ENCODE data around the gene LBHD2.

The LBHD2 gene

GRCh38 chr14:103070263-103070885 is 13.6 kb upstream of the LBHD2 start:
- no peak for DNase-seq

DNA sequence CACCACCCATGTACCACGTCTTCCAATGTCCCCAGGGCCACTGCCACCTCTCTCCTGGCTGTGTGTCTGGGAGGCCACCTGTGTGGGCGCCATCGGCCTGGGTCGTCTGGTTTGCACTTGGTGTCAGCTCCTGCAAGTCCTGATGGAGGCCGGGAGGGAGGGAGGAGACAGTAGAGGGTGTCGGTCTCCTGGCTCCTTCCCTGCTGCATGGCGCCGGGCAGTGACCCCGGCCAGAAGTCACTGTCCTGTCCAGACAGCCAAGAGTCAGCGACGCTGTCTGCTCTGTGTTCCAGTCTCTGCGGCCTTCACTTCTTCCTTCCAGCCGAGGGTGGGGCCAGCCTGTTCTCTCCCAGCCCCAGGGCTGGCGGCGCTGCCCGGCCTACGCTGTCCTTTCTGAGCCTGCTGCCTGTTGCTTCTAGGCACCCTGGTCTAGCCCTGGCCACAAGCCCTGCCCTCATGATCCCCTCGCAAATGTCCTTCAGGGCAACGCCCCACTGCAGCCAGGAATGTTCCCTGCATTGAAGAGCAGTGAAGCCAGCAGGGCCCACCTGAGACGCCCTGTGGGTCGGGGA is 13.0 kb upstream of the LBHD2 start:
- DNase-seq, result no peak

- no peak for DNase-seq
These were observed 12.3 kb upstream of the LBHD2 start for GRCh38 chr14:103071544-103072251.

DNA sequence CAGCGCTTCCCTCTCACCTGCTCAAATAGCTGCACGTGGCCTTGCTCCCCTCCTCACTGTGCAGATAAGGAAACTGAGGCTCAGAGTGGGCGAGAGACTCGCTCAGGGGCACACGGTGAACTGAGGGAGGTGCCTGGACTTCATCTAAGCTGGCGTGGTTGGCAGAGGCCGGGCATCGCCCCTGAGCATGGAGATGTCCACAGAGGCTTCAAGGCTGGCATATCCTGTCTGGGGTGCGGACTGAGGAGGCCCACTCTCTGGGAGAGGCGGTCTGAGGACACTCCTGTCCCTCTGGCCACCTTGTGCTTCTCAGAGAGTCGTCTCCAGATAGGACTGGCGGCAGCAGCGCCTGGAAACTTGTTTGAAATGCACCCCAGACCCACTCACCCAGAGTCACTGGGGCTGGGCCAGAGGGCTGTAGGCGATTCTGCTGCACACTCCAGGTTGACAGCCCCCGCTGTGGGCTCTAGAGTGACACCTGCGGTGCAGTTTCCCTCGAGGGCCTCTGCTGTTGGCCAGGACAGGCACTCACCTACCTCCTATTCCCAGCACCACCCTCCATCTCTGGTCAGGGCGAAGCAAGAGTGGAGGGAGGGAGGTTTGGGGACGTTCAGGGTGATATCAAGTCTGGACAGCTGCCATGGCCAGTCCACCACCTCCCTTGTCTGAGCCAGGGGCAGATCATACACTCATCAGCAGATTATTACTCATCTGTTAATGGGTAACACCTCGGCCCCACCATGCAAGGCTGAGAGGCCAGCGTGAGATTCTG is 11.2 kb upstream of the LBHD2 start:
- DNase-seq, result no peak

- no peak for DNase-seq
These were observed 10.6 kb upstream of the LBHD2 start for GRCh38 chr14:103073367-103073875.

- DNase-seq, result no peak
These were observed 9.9 kb upstream of the LBHD2 start for GRCh38 chr14:103073876-103074728.

DNA sequence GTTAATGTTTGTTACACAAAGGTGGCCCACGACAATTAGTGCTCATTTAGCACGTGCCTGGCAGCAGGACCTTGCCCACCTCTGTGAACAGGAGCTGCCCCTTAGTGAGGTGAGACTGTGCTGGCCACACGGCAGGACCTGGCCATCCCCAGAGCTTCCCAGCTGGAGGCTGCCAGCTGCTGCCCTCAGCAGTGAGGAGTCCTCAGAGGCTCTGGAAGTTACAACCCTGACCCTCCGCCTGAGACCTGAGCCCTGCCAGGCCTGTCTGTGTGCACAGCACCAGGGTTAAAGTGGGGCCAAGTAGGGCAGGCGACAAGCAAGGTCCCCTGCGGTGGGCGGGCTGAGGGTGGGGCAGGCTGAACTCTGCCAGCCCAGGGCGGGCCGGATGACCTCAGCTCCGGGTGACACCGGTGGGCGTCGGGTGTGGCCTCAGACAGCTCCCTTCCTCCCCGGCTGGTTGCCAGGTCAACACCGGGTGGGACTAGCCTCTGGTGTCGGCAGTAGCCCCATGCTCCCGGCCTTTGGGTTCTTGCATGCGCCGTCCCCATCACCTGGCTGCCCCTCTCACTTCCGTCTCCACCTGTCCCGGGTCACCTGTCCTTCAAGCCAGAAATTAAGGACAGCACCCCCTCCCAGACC is 9.2 kb upstream of the LBHD2 start:
- no peak for DNase-seq

DNA sequence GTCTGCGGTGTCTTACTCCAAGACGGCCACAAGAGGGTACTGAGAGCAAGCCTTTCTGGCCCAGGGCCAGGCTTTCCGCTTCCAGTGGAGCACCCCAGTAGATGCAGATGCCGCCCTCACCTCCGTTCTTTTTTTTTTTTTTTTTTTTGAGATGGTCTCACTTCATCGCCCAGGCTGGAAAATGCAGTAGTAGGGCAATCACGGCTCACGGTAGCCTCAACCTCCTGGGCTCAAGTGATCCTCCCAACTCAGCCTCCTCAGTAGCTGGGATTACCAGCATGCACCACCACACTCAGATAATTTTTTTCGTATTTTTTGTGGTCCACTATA is 5.6 kb upstream of the LBHD2 start:
- DNase-seq, result no peak

DNA sequence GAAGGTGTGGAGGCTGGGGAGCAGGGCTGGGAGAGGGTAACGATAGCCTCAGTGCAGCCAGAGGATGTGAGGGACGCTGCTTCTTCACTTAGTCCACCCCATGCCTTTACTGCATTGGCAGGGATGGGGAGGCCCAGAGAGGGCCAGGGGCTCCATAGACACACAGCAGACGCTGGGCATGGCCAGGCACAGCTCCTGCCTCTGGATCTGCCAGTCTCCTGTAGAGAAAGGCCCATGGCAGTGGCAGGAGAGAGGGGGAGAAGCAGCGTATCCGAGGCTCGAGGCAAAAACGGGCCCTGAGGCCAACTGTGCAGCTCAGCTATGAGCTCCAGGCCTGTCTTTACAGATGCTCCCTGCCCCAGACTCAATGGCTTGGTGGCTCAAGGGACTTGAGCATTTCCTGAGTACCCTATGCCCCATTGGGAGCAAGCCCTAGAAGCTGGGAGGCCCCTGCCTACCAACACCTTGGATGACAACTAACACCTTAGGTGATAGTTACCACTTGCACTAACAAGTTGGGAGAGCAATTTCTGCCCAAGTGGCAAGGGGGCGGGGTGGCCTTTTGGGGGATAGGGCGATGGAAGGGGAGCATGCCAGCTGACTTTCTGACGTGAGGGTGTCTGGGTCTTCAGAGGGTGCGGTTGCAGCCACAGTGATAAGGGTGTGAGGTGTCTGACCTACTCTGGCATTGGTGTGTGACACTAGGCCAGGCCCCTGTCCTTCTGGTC is 5.0 kb upstream of the LBHD2 start:
- no peak for DNase-seq

GRCh38 chr14:103081951-103082350 is 2.1 kb upstream of the LBHD2 start:
- no peak for DNase-seq

- DNase-seq, result no peak
These were observed 1.4 kb downstream of the LBHD2 start for GRCh38 chr14:103085106-103086091.

DNA sequence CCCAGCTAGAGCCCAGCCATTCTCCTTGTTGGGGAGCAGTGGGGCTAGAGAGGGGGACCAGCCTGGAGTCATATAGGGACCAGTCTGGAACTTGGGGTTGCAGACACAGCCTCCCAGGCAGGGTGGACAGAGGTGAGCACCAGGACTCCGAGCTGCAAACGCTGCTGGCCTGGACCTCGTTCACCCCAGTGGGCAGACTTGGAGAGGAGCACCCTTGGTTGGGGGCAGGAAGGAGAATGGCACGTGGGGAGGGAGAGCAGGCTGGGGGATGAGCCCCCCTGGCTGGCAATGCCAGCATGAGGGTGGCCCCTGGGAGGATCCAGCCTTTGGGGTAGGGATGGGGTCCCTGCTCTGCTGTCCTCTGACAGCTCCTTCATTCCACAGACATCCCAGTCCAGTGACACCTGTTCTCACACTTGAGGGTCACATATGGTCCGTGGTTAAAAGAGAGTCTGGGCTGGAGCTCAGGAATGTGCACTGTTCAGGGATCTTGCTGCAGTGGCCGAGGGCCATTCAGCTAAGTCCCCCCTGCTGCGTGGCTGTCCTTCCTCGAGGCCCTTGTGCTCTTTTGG is 2.8 kb downstream of the LBHD2 start:
- no peak for DNase-seq

DNA sequence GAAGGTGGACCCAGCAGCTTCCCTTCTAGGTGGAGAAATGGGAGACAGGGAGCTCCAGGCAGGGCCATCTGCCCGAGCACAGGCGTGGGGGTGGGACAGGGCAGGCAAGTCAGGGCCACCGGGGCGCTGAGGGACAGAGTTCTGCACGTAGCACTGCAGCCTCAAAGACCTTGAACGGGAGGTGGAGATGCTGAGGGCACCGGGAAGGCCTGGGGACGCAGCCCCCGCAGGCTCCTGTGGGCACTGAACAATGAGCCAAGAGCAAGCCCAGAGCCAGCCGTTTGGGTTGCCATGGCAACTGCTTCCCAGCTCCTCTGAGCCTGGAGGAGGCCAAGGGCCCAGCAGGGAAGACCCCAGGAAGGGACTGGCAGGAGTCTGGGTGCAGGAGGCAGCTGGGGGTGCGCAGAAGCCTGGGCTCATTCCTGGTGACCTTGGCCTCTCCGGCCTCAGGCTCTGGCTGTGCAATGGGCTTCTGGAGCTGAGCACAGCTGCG is 3.4 kb downstream of the LBHD2 start:
- DNase-seq, result no peak

DNA sequence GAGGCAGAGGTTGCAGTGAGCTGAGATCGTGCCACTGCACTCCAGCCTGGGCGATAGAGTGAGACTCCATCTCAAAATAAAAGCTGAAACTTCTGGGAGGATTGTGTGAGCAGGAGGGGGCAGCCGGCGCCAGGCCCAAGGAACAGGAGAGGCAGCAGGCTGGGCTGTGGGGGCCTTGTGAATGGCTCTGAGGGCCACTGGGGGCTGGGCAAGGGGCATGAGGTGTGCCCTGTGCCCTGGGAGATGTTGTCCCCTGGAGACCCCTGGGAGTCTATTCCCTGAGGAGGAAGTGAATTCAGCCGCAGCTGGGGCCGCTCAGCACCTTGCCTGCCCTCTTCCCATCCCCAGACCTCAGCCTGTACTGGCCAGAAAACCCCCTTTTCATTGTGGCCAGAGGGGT is 4.9 kb downstream of the LBHD2 start:
- no peak for DNase-seq

DNA sequence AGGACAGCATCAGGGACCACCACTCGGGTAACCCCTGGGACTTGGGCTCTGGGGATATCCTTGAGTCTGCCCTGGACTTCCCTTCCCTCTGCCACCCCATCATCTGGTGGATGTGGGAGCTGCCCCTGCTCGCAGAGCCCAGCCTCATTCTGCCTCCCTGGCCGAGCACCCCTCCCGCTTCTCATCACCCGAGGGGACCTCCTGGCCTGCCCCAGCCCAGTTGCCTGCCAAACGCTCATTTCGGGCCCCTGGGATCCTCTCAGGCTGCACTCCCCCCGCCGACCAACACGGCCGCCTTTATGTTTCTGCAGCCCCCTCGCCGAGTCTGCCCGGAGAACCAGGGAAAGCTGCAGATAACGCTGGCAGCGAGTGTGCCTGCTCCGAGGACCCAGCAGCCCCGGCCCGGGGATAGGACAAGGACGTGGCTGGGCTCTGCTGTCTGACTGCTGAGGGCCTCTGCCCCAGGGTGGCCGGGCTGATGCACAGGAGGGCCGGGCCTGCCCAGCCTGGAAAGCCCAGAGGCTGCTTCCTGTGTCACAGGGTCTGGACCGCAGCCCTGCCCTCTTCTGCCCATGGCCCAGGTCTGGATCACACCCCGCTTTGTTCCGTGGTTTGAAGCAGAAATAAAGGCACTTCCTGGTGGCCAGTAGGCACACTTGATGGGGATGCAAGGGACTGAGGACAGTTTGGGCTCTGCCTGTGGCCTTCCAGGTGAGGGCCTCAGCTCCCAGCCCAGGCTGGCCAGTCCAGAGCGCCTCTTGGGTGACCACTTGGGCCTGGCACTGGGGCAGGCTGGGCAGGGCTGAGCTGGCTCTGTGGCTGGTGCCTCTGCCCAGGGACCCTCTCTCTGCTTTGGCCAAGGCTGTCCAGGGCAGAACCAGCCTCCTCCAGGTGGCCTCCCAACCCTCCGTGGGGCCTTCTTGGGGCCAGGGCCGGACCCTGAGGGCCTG is 5.7 kb downstream of the LBHD2 start:
- DNase-seq, result no peak

DNA sequence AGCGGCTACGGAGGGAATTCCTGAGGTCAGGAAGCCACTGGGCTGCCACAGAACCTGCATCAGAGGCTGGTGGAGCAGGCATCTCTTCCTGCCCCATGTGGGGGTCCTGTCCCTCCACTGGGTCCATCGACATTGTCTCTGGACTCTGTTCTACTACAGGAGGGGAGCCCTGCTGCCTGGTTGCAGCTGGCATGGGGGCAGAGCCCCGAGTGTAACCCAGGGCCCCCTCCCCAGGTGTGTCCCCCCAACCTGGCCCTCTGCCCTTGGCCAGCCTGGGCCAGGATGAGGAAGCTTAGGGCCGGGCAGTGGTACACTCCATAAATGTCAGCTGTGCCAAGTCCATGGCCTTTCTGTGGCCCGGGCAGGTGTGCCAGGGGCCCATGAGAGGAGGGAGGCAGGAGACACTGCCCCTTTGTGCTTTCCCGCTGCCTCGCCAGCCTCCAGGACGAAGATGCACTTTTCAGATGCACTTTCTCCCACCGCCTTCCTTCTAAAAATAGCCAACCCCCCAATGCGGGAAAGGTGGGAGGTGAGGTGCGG is 6.5 kb downstream of the LBHD2 start:
- DNase-seq, result no peak

DNA sequence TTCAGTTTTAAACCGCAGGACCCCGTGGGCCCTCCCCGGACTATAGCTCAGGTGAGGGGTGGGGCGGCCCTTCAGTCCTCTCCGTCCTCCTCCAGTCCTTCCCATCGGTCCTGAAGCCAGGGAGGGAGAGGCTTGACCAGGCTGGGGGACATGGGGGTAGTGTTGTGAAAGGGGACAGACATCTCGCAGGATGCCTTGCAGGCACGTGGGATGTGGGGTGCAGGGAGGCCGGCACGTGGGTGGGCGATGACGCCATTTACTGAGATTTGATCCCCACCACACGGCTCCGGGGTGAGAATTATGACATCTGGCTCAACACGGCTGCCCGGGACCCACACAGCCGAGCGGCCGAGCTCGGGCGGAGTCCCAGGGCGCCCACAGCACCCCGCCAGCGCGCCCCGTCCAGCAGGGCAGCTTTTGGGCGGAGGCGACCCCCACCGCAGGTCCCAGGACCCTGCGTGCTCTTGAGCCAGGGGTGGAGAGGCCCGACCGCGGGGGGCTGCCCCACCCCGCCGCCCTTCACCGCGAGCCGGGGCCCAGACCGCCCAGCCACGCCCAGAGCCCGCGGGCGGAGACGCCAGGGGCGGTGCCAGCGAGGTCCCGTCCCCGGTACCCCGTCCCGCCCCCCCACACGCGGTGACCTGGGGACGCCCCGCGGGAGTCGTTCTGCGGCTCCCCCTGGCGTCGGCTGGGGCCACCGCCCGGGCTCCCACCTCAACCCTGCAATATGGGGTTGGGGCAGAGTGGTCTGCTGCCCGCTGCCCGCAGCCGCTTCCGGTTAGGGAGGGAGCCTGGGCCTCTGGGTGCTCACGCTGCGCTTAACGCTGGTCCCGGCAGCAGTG is 7.3 kb downstream of the LBHD2 start:
- no peak for DNase-seq
